GM12878 (cell line): ENCODE data around the gene KCNQ1OT1. TPM values are rescaled to one million over a fixed set of nuclear protein-coding genes. Genes with fewer than 3 reads are reported as not detected.

ENCODE experiments used
- ATAC-seq: fragments of 200-7000 bp; cut with Tn5 transposase; 3 replicates; pipeline ENCODE4 v1.9.1; 2020; ENCODE audit warnings: mild to moderate bottlenecking, moderate library complexity
- BruUV-seq: library from RNA; stranded (reverse); fragments of 400-500 nt; replicated peaks from 2 replicates; lab custom pipeline; 2021; lab: Mats Ljungman, UMichigan
- CTCF ChIA-PET: fragments of 300-600 bp; sonication (Branson Sonifier 250); formaldehyde crosslinking; extraction: SDS; loops from one replicate; lab custom pipeline; 2021; ENCODE audit warnings: inconsistent platforms; lab: Yijun Ruan, JAX
- POLR2A ChIA-PET: fragments of 350-600 bp; formaldehyde crosslinking; extraction: SDS; loops from one replicate; lab custom pipeline; 2021; ENCODE audit warnings: inconsistent platforms; lab: Charles Lee
- RAD21 ChIA-PET: fragments of 300-600 bp; sonication (Branson Sonifier 250); formaldehyde crosslinking; loops from one replicate; lab custom pipeline; 2023; ENCODE audit warnings: antibody characterized with exemption; ENCODE audit not compliant: unreplicated experiment; lab: Charles Lee
- SMC1A ChIA-PET: fragments of 300-600 bp; sonication (Branson Sonifier 250); formaldehyde crosslinking; loops from one replicate; lab custom pipeline; 2023; ENCODE audit not compliant: unreplicated experiment, uncharacterized antibody; lab: Charles Lee
- DNase-seq: peaks from one replicate; pipeline ENCODE4 v3.0.0-alpha.2; 2011; ENCODE audit warnings: low read depth, low spot score
- FAIRE-seq: peaks from 3 replicates; lab custom pipeline; 2011; peaks lifted over from hg19 to GRCh38; lab: Jason Lieb, UNC
- H2AFZ ChIP-seq: 2 replicates; pipeline ENCODE4 v1.6.0; 2011; ENCODE audit warnings: low read depth, low read length, control low read depth; ENCODE audit not compliant: control insufficient read depth
- H3K27ac ChIP-seq: 2 replicates; pipeline ENCODE4 v1.5.1; 2011; ENCODE audit warnings: control low read depth; ENCODE audit not compliant: control insufficient read depth, insufficient read depth
- H3K27me3 ChIP-seq, 2 experiments: replicated peaks in 1 of 2; 2 replicates each; pipeline versions ENCODE4 v1.6.0 to v1.6.1; 2011; ENCODE audit warnings: low read length in 1 of 2; ENCODE audit not compliant: control insufficient read depth in 2 of 2, insufficient read depth in 2 of 2
- H3K36me3 ChIP-seq, 2 experiments: 2 replicates each; pipeline ENCODE4 v1.5.1; 2011; ENCODE audit warnings: low read length in 1 of 2; ENCODE audit not compliant: control insufficient read depth in 2 of 2, insufficient read depth in 2 of 2
- H3K4me1 ChIP-seq: 2 replicates; pipeline ENCODE4 v1.6.1; 2011; ENCODE audit warnings: mild to moderate bottlenecking, low read length, moderate library complexity, mixed read lengths; ENCODE audit not compliant: control insufficient read depth, insufficient read depth
- H3K4me2 ChIP-seq: 2 replicates; pipeline ENCODE4 v1.6.0; 2011; ENCODE audit warnings: control low read depth; ENCODE audit not compliant: control insufficient read depth, insufficient read depth
- H3K4me3 ChIP-seq: fragments of 200-600 bp; sonication (generic); 2 replicates; pipeline ENCODE4 v1.5.1; 2016
- H3K79me2 ChIP-seq: 2 replicates; pipeline ENCODE4 v1.6.0; 2011; ENCODE audit warnings: low read length; ENCODE audit not compliant: control insufficient read depth, insufficient read depth
- H3K9ac ChIP-seq: 2 replicates; pipeline ENCODE4 v1.8.0; 2011; ENCODE audit warnings: low read length, control low read depth, mixed read lengths; ENCODE audit not compliant: control insufficient read depth, insufficient read depth
- H3K9me3 ChIP-seq: replicated peaks from 3 replicates; pipeline ENCODE4 v1.5.1; 2011; ENCODE audit warnings: mild to moderate bottlenecking, low read length; ENCODE audit not compliant: control insufficient read depth, insufficient read depth
- H4K20me1 ChIP-seq: 2 replicates; pipeline ENCODE4 v1.6.0; 2011; ENCODE audit not compliant: control insufficient read depth, insufficient read depth
- BCL11A ChIP-seq: IDR thresholded peaks from 2 replicates; pipeline ENCODE4 v1.6.1; 2011; ENCODE audit warnings: low read depth, low read length
- BRCA1 ChIP-seq: IDR thresholded peaks from 2 replicates; pipeline ENCODE4 v1.6.1; 2011; ENCODE audit warnings: low read depth, low read length, improper control_type of control experiment
- MXI1 ChIP-seq: fragments of 150-350 bp; IDR thresholded peaks from 2 replicates; pipeline ENCODE4 v1.6.1; 2011; ENCODE audit warnings: low read depth, mild to moderate bottlenecking, inconsistent platforms, low read length, improper control_type of control experiment
- PKNOX1 ChIP-seq: fragments of 450-650 bp; IDR thresholded peaks from 2 replicates; pipeline ENCODE4 v1.6.1; 2016; ENCODE audit warnings: mild to moderate bottlenecking
- ZNF687 ChIP-seq: fragments of 450-650 bp; IDR thresholded peaks from 2 replicates; pipeline ENCODE4 v1.6.1; 2017; ENCODE audit warnings: mild to moderate bottlenecking, moderate library complexity
- WGBS: methylation state at CpG from one replicate; pipeline ENCODE4 v1.1.6; 2016; ENCODE audit warnings: low lambda C conversion rate; ENCODE audit not compliant: insufficient replicate concordance, insufficient coverage; ENCODE audit errors: missing lambda C conversion rate; 5-methylcytosine and 5-hydroxymethylcytosine counted together
- in situ Hi-C: fragments of 300-500 bp; cut with MboI; formaldehyde crosslinking; loops from 9 replicates; pipeline ENCODE4 v1.14.3; 2018; ENCODE audit warnings: mixed read lengths
- intact Hi-C: fragments of 100-400 bp; cut with micrococcal nuclease; formaldehyde crosslinking; loops from one replicate; pipeline ENCODE4 v1.14.2; 2022; ENCODE audit not compliant: unreplicated experiment
- polyA plus RNA-seq, 11 experiments: library from polyadenylated mRNA; depleted of rRNA in 4 of 11; unstranded in 6 of 11; stranded (reverse) in 5 of 11; fragments of >200 nt; fragmentation: Nextera tagmentation in 4 of 11; fragmentation: Illumina TruSeq in 1 of 11; extraction: Ambion mirVana in 4 of 11; extraction: Trizol in 1 of 11; gene quantifications; 1 replicate in 1 of 11; 2 replicates in 10 of 11; pipeline versions ENCODE4 v1.2.1 to v1.2.3, GENCODE V29; 2011 to 2016; ENCODE audit warnings: inconsistent platforms in 2 of 11, missing spikeins in 2 of 11, low read depth in 1 of 11
- total RNA-seq, 4 experiments: library from RNA; depleted of rRNA in 3 of 4; stranded (reverse); fragments of >200 nt in 3 of 4; fragmentation: Illumina TruSeq in 1 of 4; extraction: Trizol in 1 of 4; gene quantifications; 2 replicates each; pipeline versions ENCODE4 v1.2.1 to v1.2.3, GENCODE V29; 2013 to 2021
- TF ChIP-seq, protein P1 (sequence below): IDR thresholded peaks from 2 replicates; pipeline ENCODE4 v1.6.1; 2012; ENCODE audit warnings: low read depth, low read length, improper control_type of control experiment

Gene KCNQ1OT1
- total and polyA plus RNA-seq, 10 of the 15 experiments (the other 5 are each of a cell fraction or from before 2014, with no cell fraction given), result 0.02 to 1.6 (median 0.41) TPM

DNA sequence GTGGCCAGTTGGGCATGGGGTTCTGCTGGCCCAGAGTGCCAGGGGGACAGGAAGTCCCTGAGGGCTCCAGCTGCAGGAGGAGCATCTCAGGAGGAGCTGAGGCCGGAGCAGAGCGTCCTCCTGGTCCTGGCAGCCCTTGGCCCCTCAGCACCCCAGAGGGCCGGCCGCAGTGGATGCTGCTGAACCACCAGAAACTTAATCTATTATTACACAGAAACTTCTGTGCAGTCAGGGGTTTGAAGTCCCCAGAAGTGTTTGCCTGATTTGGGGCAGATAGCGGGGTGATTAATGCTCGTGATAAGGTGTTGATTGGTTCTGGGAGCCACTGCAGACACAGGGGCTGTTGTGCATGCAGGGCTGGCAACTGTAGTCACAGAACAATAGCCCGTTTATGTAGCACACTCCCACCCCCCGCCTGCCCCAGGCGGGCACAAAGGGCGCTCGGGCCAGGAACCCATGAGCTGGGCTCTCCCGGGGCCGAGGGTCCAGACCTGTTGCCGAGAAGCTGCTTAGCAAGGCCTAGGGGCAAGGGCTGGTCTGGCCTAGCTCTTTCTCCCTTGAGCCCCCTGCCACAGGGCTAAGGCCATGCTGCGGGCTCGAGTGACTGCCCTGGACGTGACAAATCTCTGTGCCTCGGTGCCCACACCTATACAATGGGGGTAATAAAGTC is 29.0 kb upstream of the KCNQ1OT1 start:
- TF ChIP-seq BRCA1 (no peak), PKNOX1 (no peak), BCL11A (no peak), ZNF687 (no peak), MXI1 (no peak)
- TF ChIP-seq, protein P1, sequence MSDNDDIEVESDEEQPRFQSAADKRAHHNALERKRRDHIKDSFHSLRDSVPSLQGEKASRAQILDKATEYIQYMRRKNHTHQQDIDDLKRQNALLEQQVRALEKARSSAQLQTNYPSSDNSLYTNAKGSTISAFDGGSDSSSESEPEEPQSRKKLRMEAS, result no peak
- H3K4me2 ChIP-seq, result no peak overlapping the region
- H2AFZ ChIP-seq, result no peak overlapping the region
- no peak overlapping the region for H3K4me3 ChIP-seq
- H3K4me1 ChIP-seq, result no peaks in the 10 kb centered on the region
- no peak overlapping the region for H3K27ac ChIP-seq
- H3K27me3 ChIP-seq, result no peaks in the 10 kb centered on the region; a peak in 2 of 4 replicates
- no peaks in the 10 kb centered on the region for H3K36me3 ChIP-seq
- in situ Hi-C loops (no loop called here), intact Hi-C loops (no loop called here)
- POLR2A ChIA-PET, result no interaction called here
- no peaks in the 10 kb centered on the region for H3K9me3 ChIP-seq
- BruUV-seq, result no TSS peak
- CTCF ChIA-PET, result no interaction called here
- no peaks in the 10 kb centered on the region for H4K20me1 ChIP-seq
- no peaks in the 10 kb centered on the region for H3K79me2 ChIP-seq
- FAIRE-seq (no peak), DNase-seq (no peak), ATAC-seq (no peak)
- RAD21 ChIA-PET, result no interaction called here
- no peak overlapping the region for H3K9ac ChIP-seq
- SMC1A ChIA-PET, result no interaction called here
- 23% methylated on average over 18 of the region's 18 CpGs for WGBS
